Neural progenitor cell (in vitro differentiated cells): ENCODE results near the gene PRR23C.

Source experiments
- CTCF ChIP-seq: fragments of 200-600 bp; sonication (generic); IDR thresholded peaks from 2 replicates; pipeline ENCODE4 v1.5.1; 2017; ENCODE audit warnings: antibody characterized with exemption, mild to moderate bottlenecking
- EZH2 ChIP-seq: fragments of 200-600 bp; sonication (generic); IDR thresholded peaks from 2 replicates; pipeline ENCODE4 v1.6.1; 2017; ENCODE audit warnings: antibody characterized with exemption, mild to moderate bottlenecking, moderate library complexity
- EZH2phosphoT487 ChIP-seq: fragments of 200-600 bp; sonication (generic); IDR thresholded peaks from 2 replicates; pipeline ENCODE4 v1.6.1; 2017; ENCODE audit warnings: antibody characterized with exemption

- TF ChIP-seq EZH2phosphoT487: no peak
- TF ChIP-seq CTCF: no peak
- TF ChIP-seq EZH2: no peak
Observed at GRCh38 chr3:139087621-139088020, 42.9 kb upstream of the PRR23C start.
